ENCODE data around the gene NFATC3. TPM values are rescaled to one million over a fixed set of nuclear protein-coding genes. Genes with fewer than 3 reads are reported as not detected.

NFATC3 gene
- total RNA-seq, 1 donor from 2014 or later, result 34.2 TPM

DNA sequence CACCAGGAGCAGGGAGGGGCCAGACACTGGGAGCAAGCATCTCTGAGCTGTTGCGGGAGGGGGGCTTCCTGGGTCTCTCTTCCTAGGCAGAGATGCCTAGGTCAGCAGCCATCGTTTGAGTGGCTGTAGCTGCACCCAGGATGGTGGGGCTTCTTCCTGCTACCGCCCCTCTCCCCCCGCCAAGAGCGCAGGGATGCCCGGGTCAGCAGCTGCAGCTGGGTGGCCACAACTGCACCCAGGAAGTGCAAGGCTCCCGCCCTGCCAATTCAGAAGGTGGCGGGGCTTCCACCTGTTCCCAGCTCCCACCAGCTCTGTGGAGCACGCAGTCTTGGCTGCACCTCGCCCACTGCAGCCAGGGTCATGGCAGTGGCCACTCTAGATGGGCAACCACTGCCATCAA lies 103.0 kb downstream of the NFATC3 start:
- no peak overlapping the region for H3K27ac Mint-ChIP-seq
- H3K9ac ChIP-seq, result no peak overlapping the region
- no peaks in the 10 kb centered on the region for H3K4me1 Mint-ChIP-seq
- no peaks in the 10 kb centered on the region for H3K27me3 Mint-ChIP-seq (ENCODE audit: insufficient read depth, low read depth)
- no peak for DNase-seq (ENCODE audit: low spot score)
- H3K4me2 ChIP-seq, result no peak overlapping the region
- H3K9me3 ChIP-seq (ENCODE audit: low read depth), result no peaks in the 10 kb centered on the region
- H3K79me2 ChIP-seq (ENCODE audit: low read depth), result no peaks in the 10 kb centered on the region
- H3K27ac ChIP-seq, result no peak overlapping the region
- no peak overlapping the region for H3K4me3 Mint-ChIP-seq
- no peaks in the 10 kb centered on the region for H3F3A ChIP-seq (ENCODE audit: low read depth)
- no peaks in the 10 kb centered on the region for H4K20me1 ChIP-seq (ENCODE audit: low read depth)
- no peaks in the 10 kb centered on the region for H3K4me1 ChIP-seq
- no peaks in the 10 kb centered on the region for H3K27me3 ChIP-seq
- no peak overlapping the region for H2AFZ ChIP-seq (replicated peaks)
- peaks cover 1% of the 10 kb centered on the region for H3K36me3 ChIP-seq
- TF ChIP-seq EZH2phosphoT487 (IDR thresholded peaks at IDR 0.05) (no peak), EZH2 (IDR thresholded peaks at IDR 0.05) (no peak), CTCF (IDR thresholded peaks at IDR 0.05) (no peak)
- no peak overlapping the region for H3K4me3 ChIP-seq
- H3K9me3 Mint-ChIP-seq, result peaks cover 2% of the 10 kb centered on the region
- peaks cover 43% of the 10 kb centered on the region for H3K36me3 Mint-ChIP-seq

DNA sequence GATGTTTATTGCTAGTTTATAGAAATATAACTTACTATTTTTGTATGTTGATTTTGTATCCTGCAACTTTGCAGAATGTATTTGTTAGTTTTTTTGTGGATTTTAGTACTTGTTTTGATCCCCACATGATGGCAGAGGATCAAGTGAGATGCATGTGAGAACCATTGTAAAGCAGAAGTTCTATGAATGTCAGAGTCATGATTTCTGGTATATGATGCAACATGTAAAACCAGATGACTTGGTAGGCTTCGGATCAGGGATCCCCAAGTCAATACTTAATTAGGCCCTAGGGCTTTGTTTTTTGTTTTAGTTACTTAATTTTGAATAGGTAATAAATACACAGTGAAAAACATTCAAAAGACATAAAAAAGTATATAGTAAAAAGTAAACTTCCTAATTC lies 104.9 kb downstream of the NFATC3 start:
- peaks cover 2% of the 10 kb centered on the region for H3K9me3 Mint-ChIP-seq
- DNase-seq (ENCODE audit: low spot score), result no peak
- H3K4me1 Mint-ChIP-seq, result no peaks in the 10 kb centered on the region
- H3K27ac Mint-ChIP-seq, result no peak overlapping the region
- TF ChIP-seq EZH2 (IDR thresholded peaks at IDR 0.05), result no peak
- TF ChIP-seq EZH2phosphoT487 (IDR thresholded peaks at IDR 0.05), result no peak
- no peak for TF ChIP-seq CTCF (IDR thresholded peaks at IDR 0.05)
- no peak overlapping the region for H2AFZ ChIP-seq (replicated peaks)
- H3K27me3 ChIP-seq, result no peaks in the 10 kb centered on the region
- no peaks in the 10 kb centered on the region for H3K9me3 ChIP-seq (ENCODE audit: low read depth)
- no peaks in the 10 kb centered on the region for H3K27me3 Mint-ChIP-seq (ENCODE audit: insufficient read depth, low read depth)
- H3F3A ChIP-seq (ENCODE audit: low read depth), result no peaks in the 10 kb centered on the region
- no peaks in the 10 kb centered on the region for H3K36me3 ChIP-seq
- H3K9ac ChIP-seq, result no peak overlapping the region
- H3K4me2 ChIP-seq, result no peak overlapping the region
- no peak overlapping the region for H3K4me3 Mint-ChIP-seq
- H3K4me1 ChIP-seq, result no peaks in the 10 kb centered on the region
- H3K27ac ChIP-seq, result no peak overlapping the region
- no peaks in the 10 kb centered on the region for H3K79me2 ChIP-seq (ENCODE audit: low read depth)
- no peaks in the 10 kb centered on the region for H4K20me1 ChIP-seq (ENCODE audit: low read depth)
- no peak overlapping the region for H3K4me3 ChIP-seq
- H3K36me3 Mint-ChIP-seq, result peaks cover 35% of the 10 kb centered on the region

DNA sequence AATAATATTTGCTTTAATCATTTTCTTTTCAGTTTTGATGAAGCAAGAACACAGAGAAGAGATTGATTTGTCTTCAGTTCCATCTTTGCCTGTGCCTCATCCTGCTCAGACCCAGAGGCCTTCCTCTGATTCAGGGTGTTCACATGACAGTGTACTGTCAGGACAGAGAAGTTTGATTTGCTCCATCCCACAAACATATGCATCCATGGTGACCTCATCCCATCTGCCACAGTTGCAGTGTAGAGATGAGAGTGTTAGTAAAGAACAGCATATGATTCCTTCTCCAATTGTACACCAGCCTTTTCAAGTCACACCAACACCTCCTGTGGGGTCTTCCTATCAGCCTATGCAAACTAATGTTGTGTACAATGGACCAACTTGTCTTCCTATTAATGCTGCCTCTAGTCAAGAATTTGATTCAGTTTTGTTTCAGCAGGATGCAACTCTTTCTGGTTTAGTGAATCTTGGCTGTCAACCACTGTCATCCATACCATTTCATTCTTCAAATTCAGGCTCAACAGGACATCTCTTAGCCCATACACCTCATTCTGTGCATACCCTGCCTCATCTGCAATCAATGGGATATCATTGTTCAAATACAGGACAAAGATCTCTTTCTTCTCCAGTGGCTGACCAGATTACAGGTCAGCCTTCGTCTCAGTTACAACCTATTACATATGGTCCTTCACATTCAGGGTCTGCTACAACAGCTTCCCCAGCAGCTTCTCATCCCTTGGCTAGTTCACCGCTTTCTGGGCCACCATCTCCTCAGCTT lies 105.8 kb downstream of the NFATC3 start:
- Histone ChIP-seq H3K27ac (no peak overlapping the region), H3K79me2 (ENCODE audit: low read depth) (no peaks in the 10 kb centered on the region), H3K4me1 (no peaks in the 10 kb centered on the region), H3K9me3 (ENCODE audit: low read depth) (no peaks in the 10 kb centered on the region), H3K36me3 (no peaks in the 10 kb centered on the region), H3K4me3 (no peak overlapping the region), H3F3A (ENCODE audit: low read depth) (no peaks in the 10 kb centered on the region), H3K4me2 (no peak overlapping the region), H4K20me1 (ENCODE audit: low read depth) (no peaks in the 10 kb centered on the region), H3K9ac (no peak overlapping the region), H3K27me3 (no peaks in the 10 kb centered on the region), H2AFZ (replicated peaks) (no peak overlapping the region)
- Mint-ChIP-seq H3K4me1 (no peaks in the 10 kb centered on the region), H3K27ac (no peak overlapping the region), H3K36me3 (peaks cover 33% of the 10 kb centered on the region), H3K4me3 (no peak overlapping the region), H3K27me3 (ENCODE audit: insufficient read depth, low read depth) (no peaks in the 10 kb centered on the region), H3K9me3 (peaks cover 2% of the 10 kb centered on the region)
- no peak for DNase-seq (ENCODE audit: low spot score)
- TF ChIP-seq EZH2 (IDR thresholded peaks at IDR 0.05) (no peak), EZH2phosphoT487 (IDR thresholded peaks at IDR 0.05) (no peak), CTCF (IDR thresholded peaks at IDR 0.05) (no peak)

Data from neural progenitor cell (in vitro differentiated cells).